ENCODE results near the gene CCDC159. TPM values are rescaled to one million over a fixed set of nuclear protein-coding genes. Genes with fewer than 3 reads are reported as not detected.

The CCDC159 gene
- total RNA-seq, 2 experiments from 2014 or later, result 10.9 to 12.1 TPM

GRCh38 chr19:11361037-11361770 is 14.9 kb downstream of the CCDC159 start:
- ChIA-PET POLR2A (no interaction called here), CTCF (interaction anchor here (1.7 kb wide), 1 partner anchor 73 kb away, joined by 4 read pairs; the partner anchor contains the start of gene ODAD3)

- ChIA-PET CTCF (interaction anchor here (1.7 kb wide), 1 partner anchor 72 kb away, joined by 4 read pairs; the partner anchor contains the start of gene ODAD3), POLR2A (no interaction called here)
Observed at GRCh38 chr19:11361771-11362731, 15.7 kb downstream of the CCDC159 start.

GRCh38 chr19:11363881-11364280 is 17.6 kb downstream of the CCDC159 start:
- CTCF ChIA-PET, result no interaction called here
- POLR2A ChIA-PET, result no interaction called here

- POLR2A ChIA-PET, result no interaction called here
- CTCF ChIA-PET, result interaction anchor here (0.6 kb wide), 1 partner anchor 31 kb away, joined by 3 read pairs; no protein-coding TSS in a partner anchor
Observed at GRCh38 chr19:11364296-11364904, 18.1 kb downstream of the CCDC159 start.

- ChIA-PET POLR2A (no interaction called here), CTCF (interaction anchor here (0.6 kb wide), 1 partner anchor 32 kb away, joined by 3 read pairs; no protein-coding TSS in a partner anchor)
Observed at GRCh38 chr19:11364935-11365334, 18.6 kb downstream of the CCDC159 start.

- CTCF ChIA-PET, result no interaction called here
- POLR2A ChIA-PET, result no interaction called here
Observed at GRCh38 chr19:11365557-11366117, 19.3 kb downstream of the CCDC159 start.

- ChIA-PET CTCF (interaction anchor here (0.7 kb wide), 1 partner anchor 20 kb away, joined by 3 read pairs; no protein-coding TSS in a partner anchor), POLR2A (no interaction called here)
Observed at GRCh38 chr19:11367528-11367927, 21.2 kb downstream of the CCDC159 start.

GRCh38 chr19:11370744-11371143 is 24.4 kb downstream of the CCDC159 start:
- CTCF ChIA-PET, result interaction anchor here (0.8 to 1.4 kb wide), 3 partner anchors 10 to 112 kb away, joined by 3 to 4 read pairs (median 3); no protein-coding TSS in a partner anchor
- POLR2A ChIA-PET, result no interaction called here

- POLR2A ChIA-PET, result interaction anchor here (0.7 kb wide), 1 partner anchor 110 kb away, joined by 3 read pairs; no protein-coding TSS in a partner anchor
- CTCF ChIA-PET, result interaction anchor here (2.6 to 4.5 kb wide), 2 partner anchors 10 to 109 kb away, joined by 11 to 19 read pairs; partner anchors contain the start of gene EPOR
Observed at GRCh38 chr19:11373166-11373884, 27.0 kb downstream of the CCDC159 start.

- ChIA-PET POLR2A (interaction anchor here (0.6 to 1.5 kb wide), 3 partner anchors 9 to 160 kb away, joined by 5 to 8 read pairs (median 5); partner anchors contain the start of genes CCDC159 and TMEM205), CTCF (interaction anchor here (1.0 to 4.5 kb wide), 3 partner anchors 9 to 109 kb away, joined by 3 to 19 read pairs (median 11); partner anchors contain the start of gene EPOR)
Observed at GRCh38 chr19:11373885-11374432, 27.6 kb downstream of the CCDC159 start.

GRCh38 chr19:11374433-11375142 is 28.3 kb downstream of the CCDC159 start, which contains the start of gene SWSAP1:
TSS of gene SWSAP1 (plus strand) at chr19:11374666. CDS start at chr19:11374681, 15 bp downstream.
- CTCF ChIA-PET, result interaction anchor here (1.0 to 4.5 kb wide), 4 partner anchors 9 to 108 kb away, joined by 3 to 19 read pairs (median 8); partner anchors contain the start of genes EPOR, ODAD3 and PRKCSH
- POLR2A ChIA-PET, result interaction anchor here (0.6 to 1.5 kb wide), 11 partner anchors 8 to 1307 kb away, joined by 3 to 8 read pairs (median 3); partner anchors contain the start of genes CCDC159, TMEM205 and ZNF44

- POLR2A ChIA-PET, result interaction anchor here (0.6 to 1.5 kb wide), 12 partner anchors 8 to 1307 kb away, joined by 3 to 11 read pairs (median 4); partner anchors contain the start of genes CCDC159, TMEM205 and ZNF44
- CTCF ChIA-PET, result interaction anchor here (1.0 to 4.5 kb wide), 4 partner anchors 8 to 107 kb away, joined by 3 to 19 read pairs (median 8); partner anchors contain the start of genes EPOR, ODAD3 and PRKCSH
Observed at GRCh38 chr19:11375143-11375948, 29.0 kb downstream of the CCDC159 start.

GRCh38 chr19:11377237-11377636 is 30.9 kb downstream of the CCDC159 start:
- CTCF ChIA-PET, result interaction anchor here (0.8 to 4.5 kb wide), 3 partner anchors 31 to 105 kb away, joined by 3 to 19 read pairs (median 4); partner anchors contain the start of genes CCDC159 and TMEM205

GRCh38 chr19:11377756-11378155 is 31.4 kb downstream of the CCDC159 start:
- ChIA-PET POLR2A (interaction anchor here (1.1 kb wide), 1 partner anchor 44 kb away, joined by 3 read pairs; no protein-coding TSS in a partner anchor), CTCF (interaction anchor here (0.6 to 4.5 kb wide), 4 partner anchors 31 to 959 kb away, joined by 3 to 19 read pairs (median 4); partner anchors contain the start of genes CCDC159 and TMEM205)

More at GRCh38 chr19:11377237-11377636, 30.9 kb downstream of the CCDC159 start:
- POLR2A ChIA-PET, result interaction anchor here (1.2 kb wide), 1 partner anchor 31 kb away, joined by 4 read pairs; the partner anchor contains the start of genes CCDC159 and TMEM205

Measured in activated CD8-positive, alpha-beta memory T cell treated with anti-CD3 and anti-CD28 coated beads for 36 hours (primary cell).